Tibial nerve (tissue), 3 donors: Measurements from ENCODE around the gene LARP1.

ENCODE experiments used
- EP300 ChIP-seq, 2 donors: sonication (generic); formaldehyde crosslinking; IDR thresholded peaks; one replicate each; pipeline ENCODE4 v1.6.1; 2017; ENCODE audit warnings: antibody characterized with exemption in 2 of 2, mild to moderate bottlenecking in 1 of 2
- POLR2A ChIP-seq, 2 donors: fragments of 450-650 bp; IDR thresholded peaks; one replicate each; pipeline ENCODE4 v1.6.1; 2017; ENCODE audit warnings: antibody characterized with exemption in 2 of 2, mild to moderate bottlenecking in 2 of 2, moderate library complexity in 2 of 2

GRCh38 chr5:154849264-154849785 lies 94.1 kb downstream of the LARP1 start:
- TF ChIP-seq EP300 (IDR thresholded peaks at IDR 0.05), result no peak
- TF ChIP-seq POLR2A (IDR thresholded peaks at IDR 0.05), result no peak
